Mesendoderm (in vitro differentiated cells): ENCODE data around the gene DMRTB1.

Experiments
- DNase-seq: peaks from one replicate; pipeline ENCODE4 v3.0.0; 2013
- H2AK5ac ChIP-seq: 2 replicates; pipeline ENCODE4 v1.6.1; 2013; ENCODE audit warnings: low read length, inconsistent platforms
- H2BK120ac ChIP-seq: 2 replicates; pipeline ENCODE4 v1.6.1; 2013; ENCODE audit warnings: low read depth, mild to moderate bottlenecking, low read length, moderate library complexity, mixed read lengths
- H2BK15ac ChIP-seq: replicated peaks from 2 replicates; pipeline ENCODE4 v1.6.1; 2013; ENCODE audit warnings: low read depth, mild to moderate bottlenecking, moderate library complexity
- H2BK5ac ChIP-seq: 2 replicates; pipeline ENCODE4 v1.6.1; 2013; ENCODE audit warnings: low read length, inconsistent platforms
- H3K18ac ChIP-seq: 2 replicates; pipeline ENCODE4 v1.6.1; 2013; ENCODE audit warnings: mild to moderate bottlenecking, low read length, mixed read lengths
- H3K23ac ChIP-seq: one replicate; pipeline ENCODE4 v1.6.1; 2013; ENCODE audit warnings: low read length
- H3K27ac ChIP-seq: 2 replicates; pipeline ENCODE4 v1.5.1; 2013; ENCODE audit warnings: low read depth, mild to moderate bottlenecking, inconsistent platforms, low read length, moderate library complexity
- H3K27me3 ChIP-seq: 2 replicates; pipeline ENCODE4 v1.6.1; 2013; ENCODE audit warnings: low read length, control low read depth, mild to moderate bottlenecking, inconsistent platforms; ENCODE audit not compliant: insufficient read depth, poor library complexity
- H3K36me3 ChIP-seq: 2 replicates; pipeline ENCODE4 v1.6.1; 2013; ENCODE audit warnings: low read length, inconsistent platforms; ENCODE audit not compliant: control insufficient read depth, insufficient read depth
- H3K4ac ChIP-seq: one replicate; pipeline ENCODE4 v1.6.1; 2013; ENCODE audit warnings: low read depth, mild to moderate bottlenecking, low read length, moderate library complexity
- H3K4me1 ChIP-seq: 2 replicates; pipeline ENCODE4 v1.6.1; 2013; ENCODE audit warnings: low read depth, low read length, inconsistent platforms; ENCODE audit not compliant: control insufficient read depth
- H3K4me2 ChIP-seq: 2 replicates; pipeline ENCODE4 v1.6.1; 2013; ENCODE audit warnings: low read length
- H3K4me3 ChIP-seq: 2 replicates; pipeline ENCODE4 v1.5.1; 2013; ENCODE audit warnings: mild to moderate bottlenecking, low read length
- H3K56ac ChIP-seq: one replicate; pipeline ENCODE4 v1.6.1; 2013; ENCODE audit warnings: low read length
- H3K79me1 ChIP-seq: 2 replicates; pipeline ENCODE4 v1.6.1; 2013; ENCODE audit warnings: low read length, inconsistent platforms
- H3K79me2 ChIP-seq: 2 replicates; pipeline ENCODE4 v1.6.1; 2013; ENCODE audit warnings: mild to moderate bottlenecking, low read length; ENCODE audit not compliant: control insufficient read depth, insufficient read depth
- H3K9ac ChIP-seq: 2 replicates; pipeline ENCODE4 v1.6.1; 2013; ENCODE audit warnings: low read length, inconsistent platforms
- H4K5ac ChIP-seq: one replicate; pipeline ENCODE4 v1.6.1; 2013; ENCODE audit warnings: low read length
- H4K8ac ChIP-seq: one replicate; pipeline ENCODE4 v1.6.1; 2013; ENCODE audit warnings: low read depth, mild to moderate bottlenecking, control low read depth, low read length, moderate library complexity
- WGBS: extraction: QIAGEN DNeasy Blood & Tissue Kit; methylation state at CpG from one replicate; pipeline ENCODE4 v1.1.7; 2013; ENCODE audit warnings: low lambda C conversion rate, missing lambda C conversion rate; ENCODE audit not compliant: insufficient coverage; ENCODE audit errors: extremely low coverage; 5-methylcytosine and 5-hydroxymethylcytosine counted together

DMRTB1 gene

GRCh38 chr1:53508991-53509666 is 49.9 kb downstream of the DMRTB1 start:
- no peak overlapping the region for H3K18ac ChIP-seq

GRCh38 chr1:53509775-53510174 is 50.6 kb downstream of the DMRTB1 start:
- Histone ChIP-seq H2BK120ac (no peak overlapping the region), H3K79me1 (no peaks in the 10 kb centered on the region), H3K56ac (no peak overlapping the region), H3K4ac (no peak overlapping the region), H2BK15ac (no peak overlapping the region), H3K4me1 (no peaks in the 10 kb centered on the region), H3K36me3 (no peaks in the 10 kb centered on the region), H4K8ac (no peak overlapping the region), H3K4me3 (no peak overlapping the region), H2BK5ac (no peak overlapping the region), H3K4me2 (no peak overlapping the region), H3K27me3 (no peaks in the 10 kb centered on the region), H4K5ac (no peak overlapping the region), H3K23ac (no peak overlapping the region), H2AK5ac (no peak overlapping the region), H3K18ac (no peak overlapping the region), H3K79me2 (no peaks in the 10 kb centered on the region), H3K27ac (no peak overlapping the region), H3K9ac (no peak overlapping the region)
- DNase-seq = no peak
- whole genome bisulfite sequencing = no CpG with 5 or more reads among the region's 13 CpGs

More at GRCh38 chr1:53508991-53509666, 49.9 kb downstream of the DMRTB1 start:
- H2BK15ac ChIP-seq = no peak overlapping the region
- no peak overlapping the region for H3K4ac ChIP-seq
- no peaks in the 10 kb centered on the region for H3K36me3 ChIP-seq
- whole genome bisulfite sequencing = no CpG with 5 or more reads among the region's 23 CpGs
- H3K9ac ChIP-seq = no peak overlapping the region
- H3K56ac ChIP-seq = no peak overlapping the region
- H3K79me2 ChIP-seq = no peaks in the 10 kb centered on the region
- H3K23ac ChIP-seq = no peak overlapping the region
- no peak for DNase-seq
- no peaks in the 10 kb centered on the region for H3K27me3 ChIP-seq
- H2BK120ac ChIP-seq = no peak overlapping the region
- no peak overlapping the region for H3K27ac ChIP-seq
- no peaks in the 10 kb centered on the region for H3K4me1 ChIP-seq
- no peak overlapping the region for H3K4me2 ChIP-seq
- no peak overlapping the region for H4K8ac ChIP-seq
- no peak overlapping the region for H4K5ac ChIP-seq
- H2BK5ac ChIP-seq = no peak overlapping the region
- no peaks in the 10 kb centered on the region for H3K79me1 ChIP-seq
- no peak overlapping the region for H2AK5ac ChIP-seq
- H3K4me3 ChIP-seq = no peak overlapping the region

DNA sequence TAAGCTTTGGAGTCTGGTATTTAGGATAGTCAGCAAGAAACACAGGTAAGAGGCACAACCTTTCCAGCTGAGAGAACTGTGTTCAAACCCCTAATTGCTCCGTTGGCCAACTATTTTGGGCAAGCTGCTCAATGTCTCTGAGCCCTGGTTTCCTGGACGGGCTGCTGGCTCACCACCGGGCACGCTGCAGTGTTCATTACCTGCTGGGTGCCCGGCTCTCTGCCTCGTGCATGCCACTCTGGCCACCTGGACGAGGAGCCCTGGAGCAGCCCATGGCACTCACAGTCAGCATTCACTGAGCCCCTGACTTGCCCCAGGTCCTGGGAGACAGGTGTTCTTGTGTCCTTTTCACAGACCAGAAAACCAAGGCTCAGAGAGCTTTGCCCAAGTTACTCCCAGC is 51.0 kb downstream of the DMRTB1 start:
- H2AK5ac ChIP-seq = no peak overlapping the region
- no peaks in the 10 kb centered on the region for H3K79me2 ChIP-seq
- DNase-seq = no peak
- H3K27me3 ChIP-seq = no peaks in the 10 kb centered on the region
- no peak overlapping the region for H2BK5ac ChIP-seq
- no peak overlapping the region for H3K23ac ChIP-seq
- WGBS = no CpG with 5 or more reads among the region's 7 CpGs
- no peaks in the 10 kb centered on the region for H3K4me1 ChIP-seq
- H2BK120ac ChIP-seq = no peak overlapping the region
- H3K79me1 ChIP-seq = no peaks in the 10 kb centered on the region
- no peak overlapping the region for H3K4me2 ChIP-seq
- no peak overlapping the region for H3K56ac ChIP-seq
- H3K9ac ChIP-seq = no peak overlapping the region
- H2BK15ac ChIP-seq = no peak overlapping the region
- no peak overlapping the region for H3K4ac ChIP-seq
- H3K27ac ChIP-seq = no peak overlapping the region
- H4K5ac ChIP-seq = no peak overlapping the region
- no peak overlapping the region for H3K18ac ChIP-seq
- H3K36me3 ChIP-seq = no peaks in the 10 kb centered on the region
- H3K4me3 ChIP-seq = no peak overlapping the region
- H4K8ac ChIP-seq = no peak overlapping the region

GRCh38 chr1:53511323-53511932 is 52.2 kb downstream of the DMRTB1 start:
- Histone ChIP-seq H3K79me2 (no peaks in the 10 kb centered on the region), H3K4me3 (no peak overlapping the region), H2BK120ac (no peak overlapping the region), H2AK5ac (no peak overlapping the region), H3K4ac (no peak overlapping the region), H4K8ac (no peak overlapping the region), H3K23ac (no peak overlapping the region), H2BK5ac (no peak overlapping the region), H2BK15ac (no peak overlapping the region), H3K9ac (no peak overlapping the region), H3K18ac (no peak overlapping the region), H3K56ac (no peak overlapping the region), H4K5ac (no peak overlapping the region), H3K36me3 (no peaks in the 10 kb centered on the region), H3K27ac (no peak overlapping the region), H3K4me1 (no peaks in the 10 kb centered on the region), H3K4me2 (no peak overlapping the region), H3K27me3 (no peaks in the 10 kb centered on the region), H3K79me1 (no peaks in the 10 kb centered on the region)
- WGBS = no CpG with 5 or more reads among the region's 13 CpGs
- no peak for DNase-seq

DNA sequence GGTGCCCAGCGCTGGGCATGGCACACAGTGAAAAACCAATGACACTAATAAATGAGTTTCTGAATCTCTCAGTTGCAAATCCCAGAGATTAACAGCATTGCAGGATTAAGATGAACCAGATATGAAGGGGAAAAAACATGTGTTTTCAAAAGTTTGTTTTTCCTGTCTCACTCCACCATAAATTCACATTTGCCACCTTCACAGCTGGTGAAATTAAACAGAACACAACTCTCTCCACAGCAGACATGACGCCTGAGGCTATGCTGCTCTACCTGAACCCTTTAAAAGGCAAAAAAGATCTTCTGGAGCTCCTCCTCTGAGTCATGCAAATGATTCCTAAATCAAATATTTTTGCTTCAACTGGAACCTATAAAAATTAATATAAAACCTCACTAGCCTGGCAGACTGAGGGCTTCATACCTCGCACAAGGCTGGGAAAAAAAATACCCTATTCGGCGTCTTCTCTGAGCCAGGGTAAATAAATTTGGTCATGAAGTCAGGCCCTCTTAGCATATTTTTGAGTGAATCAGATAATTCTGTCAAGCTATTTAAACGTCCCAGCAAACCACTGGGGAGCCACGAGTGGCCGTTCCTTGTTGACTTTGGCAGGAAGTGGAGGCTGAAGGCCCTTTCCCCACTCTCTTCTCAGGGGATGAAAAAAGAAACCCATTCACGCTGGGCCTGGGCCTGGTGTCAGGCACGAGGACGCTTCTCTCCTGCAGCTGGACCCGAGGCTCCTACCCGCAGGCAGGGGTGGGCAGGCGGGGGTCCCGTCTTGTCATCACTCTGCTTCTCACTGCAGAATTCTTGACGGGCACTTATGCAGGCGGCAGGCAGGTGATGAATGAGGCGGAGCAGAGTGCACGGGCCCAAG is 53.0 kb downstream of the DMRTB1 start:
- Histone ChIP-seq H3K9ac (no peak overlapping the region), H2AK5ac (no peak overlapping the region), H3K18ac (no peak overlapping the region), H3K4me1 (no peaks in the 10 kb centered on the region), H3K4me3 (no peak overlapping the region), H3K27me3 (no peaks in the 10 kb centered on the region), H3K56ac (no peak overlapping the region), H3K27ac (no peak overlapping the region), H3K4me2 (no peak overlapping the region), H3K79me2 (no peaks in the 10 kb centered on the region), H3K36me3 (no peaks in the 10 kb centered on the region), H2BK120ac (no peak overlapping the region), H4K8ac (no peak overlapping the region), H2BK15ac (no peak overlapping the region), H3K4ac (no peak overlapping the region), H4K5ac (no peak overlapping the region), H3K79me1 (no peaks in the 10 kb centered on the region), H2BK5ac (no peak overlapping the region), H3K23ac (no peak overlapping the region)
- WGBS = no CpG with 5 or more reads among the region's 19 CpGs
- DNase-seq = no peak
